ENCODE results near the gene GFPT2. TPM values are rescaled to one million over a fixed set of nuclear protein-coding genes. Genes with fewer than 3 reads are reported as not detected.

Gene GFPT2
- total and polyA plus RNA-seq, 11 donors = 3.7 to 33.9 (median 8.5) TPM

- H3K27me3 ChIP-seq = no peaks in the 10 kb centered on the region
- intact Hi-C loops (cut with DNase I) = no loop called here
- peaks cover 0 to 10% (median 0%) of the 10 kb centered on the region in 12 donors for H3K9me3 ChIP-seq
- DNase-seq = no peak
- peaks cover 0 to 54% (median 33%) of the 10 kb centered on the region in 9 donors for H3K36me3 ChIP-seq
- no peak for ATAC-seq
- H3K4me1 ChIP-seq = peaks cover 0 to 8% (median 6%) of the 10 kb centered on the region in 12 donors
- no peak overlapping the region for H3K4me3 ChIP-seq
- TF ChIP-seq CTCF (IDR thresholded peaks at IDR 0.05) (no peak), POLR2A (IDR thresholded peaks at IDR 0.05) (no peak)
- WGBS, 4 donors = 93 to 97% (median 95%) methylated on average over 10 of the region's 10 CpGs
- no peak overlapping the region for H3K27ac ChIP-seq
Observed at GRCh38 chr5:180281706-180282105, 71.4 kb downstream of the GFPT2 start.

GRCh38 chr5:180274695-180275094 lies 78.4 kb downstream of the GFPT2 start:
- ATAC-seq (no peak), DNase-seq (no peak)
- Histone ChIP-seq H3K27ac (no peak overlapping the region), H3K36me3 (peaks cover 0 to 85% (median 42%) of the 10 kb centered on the region in 9 donors), H3K4me3 (no peak overlapping the region), H3K9me3 (peaks cover 0 to 78% (median 20%) of the 10 kb centered on the region in 12 donors), H3K4me1 (no peaks in the 10 kb centered on the region), H3K27me3 (no peaks in the 10 kb centered on the region)
- TF ChIP-seq CTCF (IDR thresholded peaks at IDR 0.05) = no peak
- TF ChIP-seq POLR2A (IDR thresholded peaks at IDR 0.05) = no peak
- intact Hi-C loops (cut with DNase I) = no loop called here
- 97 to 98% (median 98%) methylated on average over 1 of the region's 1 CpG for WGBS, 4 donors

- Histone ChIP-seq H3K27me3 (no peaks in the 10 kb centered on the region), H3K9me3 (peaks cover 0 to 100% (median 51%) of the 10 kb centered on the region in 12 donors), H3K4me1 (no peaks in the 10 kb centered on the region), H3K27ac (no peak overlapping the region), H3K36me3 (peaks cover 0 to 85% (median 41%) of the 10 kb centered on the region in 9 donors), H3K4me3 (no peak overlapping the region)
- ATAC-seq (no peak), DNase-seq (no peak)
- TF ChIP-seq POLR2A (IDR thresholded peaks at IDR 0.05) = no peak
- TF ChIP-seq CTCF (IDR thresholded peaks at IDR 0.05) = no peak
- WGBS, 4 donors = 82 to 93% (median 89%) methylated on average over 7 of the region's 7 CpGs
- intact Hi-C loops (cut with DNase I) = no loop called here
Observed at GRCh38 chr5:180271221-180271620, 81.9 kb downstream of the GFPT2 start.

- no peaks in the 10 kb centered on the region for H3K27me3 ChIP-seq
- DNase-seq (no peak), ATAC-seq (no peak)
- no peak overlapping the region for H3K4me3 ChIP-seq
- TF ChIP-seq POLR2A (IDR thresholded peaks at IDR 0.05) = no peak
- no peak for TF ChIP-seq CTCF (IDR thresholded peaks at IDR 0.05)
- peaks cover 12 to 100% (median 100%) of the 10 kb centered on the region in 12 donors for H3K9me3 ChIP-seq
- no peaks in the 10 kb centered on the region for H3K4me1 ChIP-seq
- 59 to 97% (median 72%) methylated on average over 3 of the region's 3 CpGs for WGBS, 4 donors
- H3K27ac ChIP-seq = no peak overlapping the region
- H3K36me3 ChIP-seq = peaks cover 3 to 100% (median 68%) of the 10 kb centered on the region in 9 donors
- intact Hi-C loops (cut with DNase I) = no loop called here
Observed at GRCh38 chr5:180259260-180259611, 93.9 kb downstream of the GFPT2 start.
